ENCODE data around the gene EPYC. TPM values are rescaled to one million over a fixed set of nuclear protein-coding genes. Genes with fewer than 3 reads are reported as not detected.

Gene EPYC
- total RNA-seq, 1 experiment from 2014 or later, result not detected

- Histone ChIP-seq H4K20me1 (ENCODE audit: insufficient read depth) (no peaks in the 10 kb centered on the region), H2AFZ (no peak overlapping the region), H3K4me1 (replicated peaks; ENCODE audit: insufficient read depth) (no peaks in the 10 kb centered on the region), H3K27me3 (ENCODE audit: insufficient read depth, low read depth) (no peaks in the 10 kb centered on the region), H3F3A (ENCODE audit: insufficient read depth, low read depth) (no peaks in the 10 kb centered on the region), H3K79me2 (ENCODE audit: low read depth) (no peaks in the 10 kb centered on the region), H3K27ac (no peak overlapping the region), H3K4me3 (no peak overlapping the region), H3K4me2 (no peak overlapping the region), H3K9me2 (ENCODE audit: insufficient read depth) (peaks cover 4% of the 10 kb centered on the region; the same call in 1 of the 2 replicates), H3K9me3 (ENCODE audit: insufficient read depth, low read depth) (no peaks in the 10 kb centered on the region), H3K36me3 (ENCODE audit: low read depth) (no peaks in the 10 kb centered on the region)
- BruUV-seq (replicated peaks), result no TSS peak
- intact Hi-C loops (cut with micrococcal nuclease; ENCODE audit: unreplicated experiment), result no loop called here
- DNase-seq, result no peak
- CTCF ChIA-PET, result no interaction called here
- TF ChIP-seq CTCF (conservative IDR thresholded peaks at IDR 0.05), result no peak
- no peak for TF ChIP-seq EZH2 (IDR thresholded peaks at IDR 0.05; ENCODE audit: low read depth)
- POLR2A ChIA-PET (ENCODE audit: unreplicated experiment), result no interaction called here
Measured at GRCh38 chr12:90921536-90921935, 83.2 kb downstream of the EPYC start.

GRCh38 chr12:90920222-90920621 is 84.5 kb downstream of the EPYC start:
- no TSS peak for BruUV-seq (replicated peaks)
- TF ChIP-seq CTCF (conservative IDR thresholded peaks at IDR 0.05), result no peak
- TF ChIP-seq EZH2 (IDR thresholded peaks at IDR 0.05; ENCODE audit: low read depth), result no peak
- no peaks in the 10 kb centered on the region for H3F3A ChIP-seq (ENCODE audit: insufficient read depth, low read depth)
- no peak overlapping the region for H2AFZ ChIP-seq
- intact Hi-C loops (cut with micrococcal nuclease; ENCODE audit: unreplicated experiment), result no loop called here
- H3K4me1 ChIP-seq (replicated peaks; ENCODE audit: insufficient read depth), result no peaks in the 10 kb centered on the region
- peaks cover 4% of the 10 kb centered on the region; the same call in 1 of the 2 replicates for H3K9me2 ChIP-seq (ENCODE audit: insufficient read depth)
- no peaks in the 10 kb centered on the region for H3K9me3 ChIP-seq (ENCODE audit: insufficient read depth, low read depth)
- H3K4me2 ChIP-seq, result no peak overlapping the region
- DNase-seq, result no peak
- H3K27ac ChIP-seq, result no peak overlapping the region
- H3K36me3 ChIP-seq (ENCODE audit: low read depth), result no peaks in the 10 kb centered on the region
- H3K79me2 ChIP-seq (ENCODE audit: low read depth), result no peaks in the 10 kb centered on the region
- ChIA-PET POLR2A (ENCODE audit: unreplicated experiment) (no interaction called here), CTCF (no interaction called here)
- H3K4me3 ChIP-seq, result no peak overlapping the region
- H4K20me1 ChIP-seq (ENCODE audit: insufficient read depth), result no peaks in the 10 kb centered on the region
- no peaks in the 10 kb centered on the region for H3K27me3 ChIP-seq (ENCODE audit: insufficient read depth, low read depth)

- H3K27me3 ChIP-seq (ENCODE audit: insufficient read depth, low read depth), result no peaks in the 10 kb centered on the region
- intact Hi-C loops (cut with micrococcal nuclease; ENCODE audit: unreplicated experiment), result no loop called here
- H2AFZ ChIP-seq, result no peak overlapping the region
- DNase-seq, result no peak
- no peak for TF ChIP-seq CTCF (conservative IDR thresholded peaks at IDR 0.05)
- TF ChIP-seq EZH2 (IDR thresholded peaks at IDR 0.05; ENCODE audit: low read depth), result no peak
- no peak overlapping the region for H3K4me3 ChIP-seq
- no peaks in the 10 kb centered on the region for H3K36me3 ChIP-seq (ENCODE audit: low read depth)
- no peaks in the 10 kb centered on the region for H4K20me1 ChIP-seq (ENCODE audit: insufficient read depth)
- ChIA-PET POLR2A (ENCODE audit: unreplicated experiment) (no interaction called here), CTCF (no interaction called here)
- H3F3A ChIP-seq (ENCODE audit: insufficient read depth, low read depth), result no peaks in the 10 kb centered on the region
- BruUV-seq (replicated peaks), result no TSS peak
- H3K4me1 ChIP-seq (replicated peaks; ENCODE audit: insufficient read depth), result no peaks in the 10 kb centered on the region
- H3K9me3 ChIP-seq (ENCODE audit: insufficient read depth, low read depth), result no peaks in the 10 kb centered on the region
- no peak overlapping the region for H3K27ac ChIP-seq
- no peaks in the 10 kb centered on the region for H3K79me2 ChIP-seq (ENCODE audit: low read depth)
- H3K4me2 ChIP-seq, result no peak overlapping the region
- H3K9me2 ChIP-seq (ENCODE audit: insufficient read depth), result no peaks in the 10 kb centered on the region
Measured at GRCh38 chr12:90917431-90917830, 87.3 kb downstream of the EPYC start.
